ENCODE data around the gene TMEM9B. TPM values are rescaled to one million over a fixed set of nuclear protein-coding genes. Genes with fewer than 3 reads are reported as not detected.

Gene TMEM9B
- total RNA-seq, 2 experiments from 2014 or later = 17.5 to 19.1 TPM

DNA sequence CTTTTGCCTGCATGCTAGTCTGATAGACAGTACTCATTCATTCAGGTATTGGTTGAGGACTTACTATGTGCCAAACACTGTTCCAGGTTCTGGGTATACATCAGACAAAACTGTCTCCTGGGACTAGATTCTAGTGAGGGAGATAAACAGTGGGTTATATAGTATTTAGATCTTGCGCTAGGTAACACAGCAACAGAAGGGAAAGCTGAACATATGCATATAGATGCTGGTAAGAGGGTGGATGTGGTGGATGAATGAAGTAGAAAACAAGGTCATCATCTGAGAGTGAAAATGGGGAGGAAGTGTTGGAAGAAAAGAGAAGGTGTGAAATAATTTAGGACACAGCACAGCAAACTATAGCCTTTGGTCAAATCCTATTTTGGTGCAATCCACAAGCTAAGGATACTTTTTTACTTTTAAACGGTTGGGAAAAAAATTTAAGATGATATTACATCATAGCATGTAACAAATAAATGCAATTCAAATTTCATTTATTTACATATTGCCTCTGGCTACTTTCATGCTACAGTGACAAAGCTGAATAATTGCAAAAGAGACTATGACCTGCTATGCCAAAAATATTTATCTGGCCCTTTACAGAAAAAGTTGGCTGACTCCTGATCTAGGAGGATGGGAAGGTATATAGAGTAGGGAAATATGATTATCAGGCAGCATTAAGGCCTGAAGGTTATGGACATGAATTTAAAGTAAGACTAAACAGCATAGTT lies 7.1 kb upstream of the TMEM9B start:
- intact Hi-C loops (cut with micrococcal nuclease) = no loop called here
- no peak overlapping the region for H3K4me3 Mint-ChIP-seq
- DNase-seq = no peak
- no peak overlapping the region for H3K27ac Mint-ChIP-seq
- no peaks in the 10 kb centered on the region for H3K4me1 Mint-ChIP-seq (ENCODE audit: low read depth)
- no peaks in the 10 kb centered on the region for H3K27me3 Mint-ChIP-seq
- CTCF ChIA-PET = no interaction called here
- POLR2A ChIA-PET = no interaction called here
- H3K36me3 Mint-ChIP-seq = peaks cover 1% of the 10 kb centered on the region
- H3K9me3 Mint-ChIP-seq = no peaks in the 10 kb centered on the region

- H3K9me3 Mint-ChIP-seq = no peaks in the 10 kb centered on the region
- DNase-seq = no peak
- H3K36me3 Mint-ChIP-seq = peaks cover 2% of the 10 kb centered on the region
- H3K27ac Mint-ChIP-seq = no peak overlapping the region
- peaks cover 22% of the 10 kb centered on the region for H3K4me1 Mint-ChIP-seq (ENCODE audit: low read depth)
- intact Hi-C loops (cut with micrococcal nuclease) = no loop called here
- H3K27me3 Mint-ChIP-seq = no peaks in the 10 kb centered on the region
- ChIA-PET CTCF (no interaction called here), POLR2A (no interaction called here)
- H3K4me3 Mint-ChIP-seq = no peak overlapping the region
These were observed 2.9 kb upstream of the TMEM9B start for GRCh38 chr11:8967184-8967583.

DNA sequence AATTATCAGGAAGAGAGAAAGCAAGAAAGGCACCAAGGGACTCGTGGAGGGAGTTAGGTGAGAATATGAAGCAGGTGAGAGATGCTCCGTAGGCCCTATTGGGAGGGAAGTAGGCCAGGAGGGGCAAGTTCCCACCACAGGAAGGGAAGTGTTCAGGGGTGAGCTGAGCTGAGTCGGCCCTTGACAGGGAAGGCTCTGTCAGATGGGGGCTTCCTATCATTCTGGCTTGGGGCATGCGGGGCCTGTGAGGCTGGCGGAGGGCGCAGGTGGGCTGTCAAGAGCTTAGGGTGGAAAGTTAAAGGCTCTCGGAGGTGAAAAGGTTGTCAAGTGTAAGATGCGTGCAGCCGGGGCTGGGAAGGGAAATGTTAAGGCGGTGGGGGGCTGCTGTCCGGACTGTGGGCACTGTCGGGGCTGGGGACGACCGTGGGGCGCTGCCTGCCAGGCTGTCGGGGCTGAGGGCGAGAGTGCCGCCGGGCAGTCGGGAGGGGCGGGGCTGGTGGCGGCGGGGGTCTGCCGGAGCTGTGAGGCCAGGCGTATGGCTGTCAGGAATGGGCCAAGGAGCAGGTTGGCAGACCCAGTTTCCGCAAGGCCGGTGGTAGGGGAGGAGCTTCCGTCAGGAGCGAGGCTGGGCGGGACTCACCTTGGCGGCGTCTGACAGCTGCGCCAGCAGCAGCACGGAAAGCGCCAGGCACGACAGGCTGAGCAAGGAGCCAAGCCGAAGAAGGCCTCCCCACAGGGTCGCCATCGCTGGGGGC lies 496 bp downstream of the TMEM9B start:
- intact Hi-C loops (cut with micrococcal nuclease) = loop anchor here (1.0 to 5.0 kb wide), 5 partner anchors 38 to 349 kb away; partner anchors contain the start of genes AKIP1 and TMEM41B
- DNase-seq = peak; percentile 87
- peaks cover 2% of the 10 kb centered on the region for H3K36me3 Mint-ChIP-seq
- ChIA-PET CTCF (interaction anchor here (0.7 to 2.5 kb wide), 9 partner anchors 49 to 543 kb away, joined by 3 to 30 read pairs (median 3); partner anchors contain the start of genes RPL27A and TRIM66), POLR2A (interaction anchor here (1.0 to 2.6 kb wide), 5 partner anchors 49 to 497 kb away, joined by 3 to 21 read pairs (median 9); partner anchors contain the start of genes AKIP1, IPO7, RPL27A and TRIM66)
- H3K4me3 Mint-ChIP-seq = peak overlapping the region; percentile 94
- peaks cover 38% of the 10 kb centered on the region for H3K4me1 Mint-ChIP-seq (ENCODE audit: low read depth)
- H3K27me3 Mint-ChIP-seq = no peaks in the 10 kb centered on the region
- H3K9me3 Mint-ChIP-seq = no peaks in the 10 kb centered on the region
- H3K27ac Mint-ChIP-seq = peak overlapping the region; percentile 90

DNA sequence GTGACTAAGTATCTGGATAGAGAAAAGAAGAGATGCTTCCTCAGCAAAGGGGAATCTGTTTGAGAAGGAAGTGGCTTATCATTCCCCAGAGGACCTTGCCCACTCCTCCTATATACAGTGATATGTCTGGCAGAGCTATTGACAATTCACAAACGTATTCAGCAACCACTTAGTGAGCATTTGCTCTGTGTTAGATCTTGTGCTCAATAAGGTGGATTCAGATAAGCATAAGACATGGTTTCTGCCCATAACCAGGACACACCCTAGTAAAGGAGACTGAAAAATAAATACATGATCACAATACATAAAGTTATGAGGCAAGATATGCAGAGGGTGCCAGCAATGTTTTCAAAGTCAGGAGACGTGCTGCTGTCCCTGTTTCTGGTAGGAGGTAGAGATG lies 1.4 kb downstream of the TMEM9B start:
- POLR2A ChIA-PET = interaction anchor here (2.6 kb wide), 1 partner anchor 280 kb away, joined by 21 read pairs; the partner anchor contains the start of genes RPL27A and TRIM66
- no peak for DNase-seq
- Mint-ChIP-seq H3K4me3 (peak overlapping the region; percentile 94), H3K36me3 (peaks cover 2% of the 10 kb centered on the region), H3K4me1 (ENCODE audit: low read depth) (peaks cover 38% of the 10 kb centered on the region), H3K27ac (peak overlapping the region; percentile 46), H3K27me3 (no peaks in the 10 kb centered on the region), H3K9me3 (no peaks in the 10 kb centered on the region)
- intact Hi-C loops (cut with micrococcal nuclease) = loop anchor here (5.0 kb wide), 1 partner anchor 349 kb away; the partner anchor contains the start of gene TMEM41B
- CTCF ChIA-PET = interaction anchor here (1.5 to 2.5 kb wide), 4 partner anchors 48 to 175 kb away, joined by 3 to 30 read pairs (median 6); no protein-coding TSS in a partner anchor

- ChIA-PET POLR2A (no interaction called here), CTCF (interaction anchor here (0.9 to 4.0 kb wide), 3 partner anchors 48 to 394 kb away, joined by 3 to 62 read pairs (median 9); partner anchors contain the start of gene AKIP1)
- no peak for DNase-seq
- Mint-ChIP-seq H3K27me3 (no peaks in the 10 kb centered on the region), H3K27ac (peak overlapping the region; percentile 1), H3K9me3 (no peaks in the 10 kb centered on the region), H3K4me1 (ENCODE audit: low read depth) (peaks cover 47% of the 10 kb centered on the region), H3K4me3 (no peak overlapping the region), H3K36me3 (peaks cover 10% of the 10 kb centered on the region)
- intact Hi-C loops (cut with micrococcal nuclease) = loop anchor here (5.0 kb wide), 1 partner anchor 351 kb away; the partner anchor contains the start of gene TMEM41B
These were observed 2.8 kb downstream of the TMEM9B start for GRCh38 chr11:8961401-8961800.

- H3K27me3 Mint-ChIP-seq = no peaks in the 10 kb centered on the region
- POLR2A ChIA-PET = interaction anchor here (0.7 to 1.3 kb wide), 4 partner anchors 22 to 277 kb away, joined by 3 to 6 read pairs (median 4); partner anchors contain the start of genes RPL27A and TRIM66
- no peaks in the 10 kb centered on the region for H3K9me3 Mint-ChIP-seq
- H3K27ac Mint-ChIP-seq = no peak overlapping the region
- peaks cover 18% of the 10 kb centered on the region for H3K36me3 Mint-ChIP-seq
- H3K4me3 Mint-ChIP-seq = no peak overlapping the region
- intact Hi-C loops (cut with micrococcal nuclease) = loop anchor here (1.0 to 5.0 kb wide), 5 partner anchors 45 to 353 kb away; partner anchors contain the start of gene TMEM41B
- DNase-seq = peak; percentile 16
- H3K4me1 Mint-ChIP-seq (ENCODE audit: low read depth) = peaks cover 36% of the 10 kb centered on the region
- CTCF ChIA-PET = interaction anchor here (0.6 to 4.0 kb wide), 32 partner anchors 10 to 696 kb away, joined by 3 to 62 read pairs (median 4); partner anchors contain the start of genes AKIP1, C11orf16, LMO1 and RPL27A
These were observed 4.6 kb downstream of the TMEM9B start for GRCh38 chr11:8959546-8960166.

- Mint-ChIP-seq H3K9me3 (no peaks in the 10 kb centered on the region), H3K36me3 (peaks cover 27% of the 10 kb centered on the region), H3K4me3 (no peak overlapping the region), H3K27ac (no peak overlapping the region), H3K4me1 (ENCODE audit: low read depth) (peaks cover 23% of the 10 kb centered on the region), H3K27me3 (no peaks in the 10 kb centered on the region)
- intact Hi-C loops (cut with micrococcal nuclease) = loop anchor here (5.0 kb wide), 1 partner anchor 145 kb away; a partner anchor contains a TSS
- POLR2A ChIA-PET = no interaction called here
- CTCF ChIA-PET = interaction anchor here (2.2 kb wide), 1 partner anchor 181 kb away, joined by 8 read pairs; no protein-coding TSS in a partner anchor
- peak; percentile 35 for DNase-seq
These were observed 7.4 kb downstream of the TMEM9B start for GRCh38 chr11:8956860-8957259.

DNA sequence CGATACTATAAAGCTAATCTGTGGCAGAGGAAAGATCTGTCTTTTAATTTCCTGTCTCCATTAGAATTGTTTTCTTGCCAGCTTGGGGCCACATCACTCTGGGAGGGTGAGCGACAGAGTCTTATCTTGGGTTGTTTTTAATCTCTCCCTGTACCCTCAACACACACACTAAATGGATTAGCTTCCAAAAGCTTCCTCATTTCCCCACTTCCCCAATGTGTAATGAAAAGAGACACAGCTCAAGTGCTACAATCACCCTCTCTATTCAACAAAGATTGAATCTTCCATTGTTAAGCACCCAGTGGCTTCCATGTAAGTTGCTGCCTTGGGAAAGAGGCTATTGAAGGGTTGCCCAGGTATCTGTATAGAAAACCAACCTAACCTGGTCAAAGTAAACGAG lies 15.4 kb downstream of the TMEM9B start:
- ChIA-PET POLR2A (no interaction called here), CTCF (interaction anchor here (0.7 to 2.3 kb wide), 5 partner anchors 11 to 66 kb away, joined by 4 to 16 read pairs (median 4); no protein-coding TSS in a partner anchor)
- H3K4me1 Mint-ChIP-seq (ENCODE audit: low read depth) = no peaks in the 10 kb centered on the region
- H3K27me3 Mint-ChIP-seq = no peaks in the 10 kb centered on the region
- H3K36me3 Mint-ChIP-seq = peaks cover 30% of the 10 kb centered on the region
- DNase-seq = no peak
- no peak overlapping the region for H3K4me3 Mint-ChIP-seq
- H3K9me3 Mint-ChIP-seq = no peaks in the 10 kb centered on the region
- no peak overlapping the region for H3K27ac Mint-ChIP-seq
- intact Hi-C loops (cut with micrococcal nuclease) = no loop called here

DNA sequence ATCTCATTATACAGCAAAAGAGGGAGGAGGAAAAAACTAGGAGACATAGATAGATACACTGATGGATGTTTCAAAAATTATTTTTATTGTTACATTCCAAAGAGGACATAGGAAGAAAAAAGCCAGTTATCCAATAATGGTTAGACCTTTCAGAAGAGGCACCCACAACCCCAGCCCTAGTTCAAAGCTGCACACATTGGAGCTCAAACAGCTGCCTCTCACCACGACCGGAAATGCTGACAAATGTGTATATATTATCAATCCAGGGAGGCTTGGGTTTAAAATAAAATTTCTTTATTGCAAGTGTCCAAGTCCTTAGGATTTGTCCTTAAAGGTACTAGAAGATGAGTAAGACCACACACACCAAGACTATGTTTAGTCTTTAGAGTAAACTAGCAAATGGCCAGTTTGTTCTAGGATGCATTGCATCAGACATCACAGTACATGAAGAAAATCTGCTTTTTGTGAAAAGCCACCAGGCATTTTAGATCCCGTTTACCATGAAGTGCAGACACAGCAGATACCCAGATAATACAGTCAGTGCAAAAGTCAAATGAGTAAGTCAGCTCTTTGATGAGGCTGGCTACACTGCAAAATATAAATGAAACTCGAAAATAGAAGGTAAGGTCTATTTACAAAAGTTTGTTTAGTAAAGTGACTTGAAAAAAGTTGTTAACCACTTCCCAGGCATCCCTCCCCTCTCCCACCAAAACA lies 16.9 kb downstream of the TMEM9B start:
- intact Hi-C loops (cut with micrococcal nuclease) = no loop called here
- no peak for DNase-seq
- Mint-ChIP-seq H3K4me3 (no peak overlapping the region), H3K27me3 (no peaks in the 10 kb centered on the region), H3K27ac (no peak overlapping the region), H3K4me1 (ENCODE audit: low read depth) (no peaks in the 10 kb centered on the region), H3K36me3 (peaks cover 21% of the 10 kb centered on the region), H3K9me3 (no peaks in the 10 kb centered on the region)
- ChIA-PET POLR2A (no interaction called here), CTCF (interaction anchor here (2.0 to 2.2 kb wide), 2 partner anchors 12 to 33 kb away, joined by 8 to 9 read pairs; no protein-coding TSS in a partner anchor)

DNA sequence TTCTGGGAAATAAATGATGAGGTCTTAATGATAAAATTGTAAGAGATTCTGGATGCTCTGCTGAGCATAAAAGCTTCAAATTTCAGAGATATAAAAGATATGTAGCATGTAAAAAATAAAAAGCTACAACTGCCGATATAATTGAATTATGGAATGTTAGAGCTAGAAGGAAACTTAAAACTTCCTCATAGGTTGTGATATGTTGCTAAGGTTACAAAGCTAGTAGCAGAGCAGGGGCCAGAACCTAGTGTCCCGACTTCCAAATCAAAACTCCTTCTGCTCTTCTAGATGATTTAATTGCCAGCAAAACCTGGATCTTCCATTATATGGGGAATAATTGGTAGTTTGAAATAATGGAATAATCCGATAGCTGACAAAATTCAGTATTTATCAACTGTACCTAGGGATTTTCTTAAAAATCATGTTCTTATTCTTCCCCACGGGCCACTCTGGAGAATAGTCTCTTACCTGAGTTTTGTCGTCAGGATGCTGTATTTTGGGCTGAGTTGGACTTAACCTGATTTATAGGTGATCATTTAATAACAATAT lies 21.6 kb downstream of the TMEM9B start, which contains the start of gene ASCL3:
Gene ASCL3 (minus strand): TSS at position 499 of the 549 bp plus-strand sequence. CDS start 4,855 bp downstream, outside the sequence.
- intact Hi-C loops (cut with micrococcal nuclease) = no loop called here
- peaks cover 1% of the 10 kb centered on the region for H3K27me3 Mint-ChIP-seq
- H3K9me3 Mint-ChIP-seq = no peaks in the 10 kb centered on the region
- no peak within 1 kb of the TSS for H3K27ac Mint-ChIP-seq
- POLR2A ChIA-PET = no interaction called here
- CTCF ChIA-PET = no interaction called here
- H3K4me1 Mint-ChIP-seq (ENCODE audit: low read depth) = no peaks in the 10 kb centered on the region
- no peak for DNase-seq
- no peak within 1 kb of the TSS for H3K4me3 Mint-ChIP-seq
- H3K36me3 Mint-ChIP-seq = peaks cover 7% of the 10 kb centered on the region
